HCT116 (cell line): ENCODE results near the gene GTF2H1. TPM values are rescaled to one million over a fixed set of nuclear protein-coding genes. Genes with fewer than 3 reads are reported as not detected.

Experiments
- ATAC-seq: fragments of 200-7000 bp; cut with Tn5 transposase; 2 replicates; pipeline ENCODE4 v1.9.1; 2020; ENCODE audit warnings: mild to moderate bottlenecking, moderate library complexity
- BruUV-seq: library from RNA; stranded (reverse); fragments of 400-500 nt; replicated peaks from 2 replicates; lab custom pipeline; 2021; lab: Mats Ljungman, UMichigan
- CTCF ChIA-PET: fragments of 300-600 bp; sonication (Branson Sonifier 250); formaldehyde crosslinking; loops from one replicate; lab custom pipeline; 2021; ENCODE audit warnings: antibody characterized with exemption; lab: Charles Lee
- POLR2A ChIA-PET: fragments of 300-600, 350-600 bp; sonication (Branson Sonifier 250); formaldehyde crosslinking; loops from one replicate; lab custom pipeline; 2021; ENCODE audit warnings: antibody characterized with exemption; lab: Charles Lee
- RAD21 ChIA-PET, 2 experiments: fragments of 300-600 bp; sonication (Branson Sonifier 250); formaldehyde crosslinking; loops; one replicate each; lab custom pipeline; 2023; ENCODE audit warnings: low total read pairs in 2 of 2; ENCODE audit not compliant: uncharacterized antibody in 2 of 2, unreplicated experiment in 2 of 2, low non-redundant PET in 1 of 2; lab: Charles Lee
- DNase-seq: peaks from one replicate; pipeline ENCODE4 v3.0.0-alpha.2; 2010; ENCODE audit warnings: low read depth, low spot score
- H2AFZ ChIP-seq: fragments of 200-600 bp; shearing (Covaris generic), sonication (generic); 2 replicates; pipeline ENCODE4 v1.6.1; 2017; ENCODE audit warnings: low read depth, mixed run types, mixed read lengths, antibody characterized with exemption, low read length; ENCODE audit not compliant: poor library complexity, severe bottlenecking
- H3K27ac ChIP-seq: 2 replicates; pipeline ENCODE4 v1.5.1; 2012; ENCODE audit warnings: low read depth, low read length
- H3K27me3 ChIP-seq: fragments of 200-600 bp; sonication (generic); 2 replicates; pipeline ENCODE4 v1.6.1; 2016; ENCODE audit warnings: mixed run types, low read length, mixed read lengths; ENCODE audit not compliant: insufficient read depth
- H3K36me3 ChIP-seq, 2 experiments: fragments of 200-500 bp in 1 of 2; fragments of 200-600 bp in 1 of 2; sonication (Bioruptor generic) in 1 of 2; sonication (generic) in 1 of 2; 2 replicates each; pipeline versions ENCODE4 v1.5.1 to v1.6.1; 2014 to 2016; ENCODE audit warnings: low read length in 2 of 2, inconsistent platforms in 1 of 2, mixed read lengths in 1 of 2, mixed run types in 1 of 2; ENCODE audit not compliant: insufficient read depth in 2 of 2, control insufficient read depth in 1 of 2
- H3K4me1 ChIP-seq, 2 experiments: fragments of 200-600 bp in 1 of 2; sonication (generic) in 1 of 2; 2 replicates each; pipeline versions ENCODE4 v1.5.1 to v1.6.1; 2012 to 2017; ENCODE audit warnings: low read length in 2 of 2, inconsistent platforms in 1 of 2, mild to moderate bottlenecking in 1 of 2, mixed read lengths in 1 of 2, mixed run types in 1 of 2, moderate library complexity in 1 of 2; ENCODE audit not compliant: insufficient read depth in 2 of 2, control insufficient read depth in 1 of 2
- H3K4me2 ChIP-seq: fragments of 200-600 bp; sonication (generic); 2 replicates; pipeline ENCODE4 v1.6.1; 2017; ENCODE audit warnings: mixed run types, low read length, mixed read lengths
- H3K4me3 ChIP-seq, 2 experiments: fragments of 200-600 bp in 1 of 2; sonication (generic) in 1 of 2; replicated peaks in 1 of 2; 2 replicates each; pipeline ENCODE4 v1.5.1; 2011 to 2016; ENCODE audit warnings: low read length in 2 of 2, control low read depth in 1 of 2, low read depth in 1 of 2, mild to moderate bottlenecking in 1 of 2, mixed read lengths in 1 of 2, mixed run types in 1 of 2
- H3K79me2 ChIP-seq: fragments of 200-600 bp; sonication (generic); 2 replicates; pipeline ENCODE4 v1.6.1; 2017; ENCODE audit warnings: mild to moderate bottlenecking, mixed run types, low read length, moderate library complexity, mixed read lengths; ENCODE audit not compliant: insufficient read depth
- H3K9ac ChIP-seq: fragments of 200-600 bp; sonication (generic); 2 replicates; pipeline ENCODE4 v1.6.1; 2016; ENCODE audit warnings: low read length, mixed read lengths
- H3K9me2 ChIP-seq: fragments of 200-600 bp; sonication (generic), shearing (Covaris generic); 2 replicates; pipeline ENCODE4 v1.6.1; 2017; ENCODE audit warnings: mixed run types, mild to moderate bottlenecking, moderate library complexity; ENCODE audit not compliant: insufficient read depth
- H3K9me3 ChIP-seq, 2 experiments: fragments of 200-500 bp in 1 of 2; fragments of 200-600 bp in 1 of 2; sonication (Bioruptor generic) in 1 of 2; sonication (generic) in 1 of 2; 2 replicates each; pipeline ENCODE4 v1.6.1; 2014 to 2017; ENCODE audit warnings: low read length in 2 of 2, mixed read lengths in 2 of 2, inconsistent platforms in 1 of 2, low read depth in 1 of 2, mild to moderate bottlenecking in 1 of 2, mixed run types in 1 of 2, moderate library complexity in 1 of 2; ENCODE audit not compliant: control insufficient read depth in 1 of 2, insufficient read depth in 1 of 2
- H4K20me1 ChIP-seq: fragments of 200-600 bp; sonication (generic), shearing (Covaris generic); 2 replicates; pipeline ENCODE4 v1.6.1; 2017; ENCODE audit warnings: mixed run types, mild to moderate bottlenecking, moderate library complexity; ENCODE audit not compliant: insufficient read depth
- CBX3 ChIP-seq: IDR thresholded peaks from 2 replicates; pipeline ENCODE4 v1.6.1; 2012; ENCODE audit warnings: low read depth
- CTCF ChIP-seq, 3 experiments: fragments of 200-600 bp in 1 of 3; sonication (generic) in 1 of 3; IDR thresholded peaks in 2 of 3; conservative IDR thresholded peaks in 1 of 3; 2 replicates each; pipeline ENCODE4 v1.5.1; 2012 to 2017; ENCODE audit warnings: low read depth in 2 of 3, low read length in 2 of 3, antibody characterized with exemption in 1 of 3, borderline replicate concordance in 1 of 3, control low read depth in 1 of 3, mild to moderate bottlenecking in 1 of 3, mixed read lengths in 1 of 3, mixed run types in 1 of 3, moderate library complexity in 1 of 3; ENCODE audit not compliant: insufficient read depth in 1 of 3
- EGR1 ChIP-seq: IDR thresholded peaks from 2 replicates; pipeline ENCODE4 v1.6.1; 2012; ENCODE audit warnings: low read depth
- ELF1 ChIP-seq: IDR thresholded peaks from 2 replicates; pipeline ENCODE4 v1.6.1; 2012; ENCODE audit warnings: low read depth, borderline replicate concordance
- EZH2phosphoT487 ChIP-seq: fragments of 200-600 bp; IDR thresholded peaks from 2 replicates; pipeline ENCODE4 v1.6.1; 2018; ENCODE audit warnings: antibody characterized with exemption, borderline replicate concordance
- MAX ChIP-seq: IDR thresholded peaks from 2 replicates; pipeline ENCODE4 v1.6.1; 2012
- POLR2A ChIP-seq: IDR thresholded peaks from 2 replicates; pipeline ENCODE4 v1.7.0; 2011; ENCODE audit warnings: borderline replicate concordance; ENCODE audit not compliant: insufficient read depth, insufficient read length; ENCODE audit errors: extremely low read depth
- POLR2AphosphoS5 ChIP-seq: IDR thresholded peaks from 2 replicates; pipeline ENCODE4 v1.6.1; 2011; ENCODE audit warnings: mild to moderate bottlenecking, low read depth, low read length, moderate library complexity
- RAD21 ChIP-seq: IDR thresholded peaks from 2 replicates; pipeline ENCODE4 v1.6.1; 2012; ENCODE audit warnings: low read depth, mild to moderate bottlenecking
- SIN3A ChIP-seq: IDR thresholded peaks from 2 replicates; pipeline ENCODE4 v1.6.1; 2012; ENCODE audit warnings: low read depth
- SRF ChIP-seq: IDR thresholded peaks from 2 replicates; pipeline ENCODE4 v1.6.1; 2012; ENCODE audit warnings: low read depth
- TCF7L2 ChIP-seq: IDR thresholded peaks from 2 replicates; pipeline ENCODE4 v1.7.0; 2011; ENCODE audit warnings: borderline replicate concordance, inconsistent platforms; ENCODE audit not compliant: insufficient read depth, insufficient read length; ENCODE audit errors: extremely low read depth
- YY1 ChIP-seq: IDR thresholded peaks from 2 replicates; pipeline ENCODE4 v1.6.1; 2011; ENCODE audit warnings: low read length, low read depth, moderate library complexity, mild to moderate bottlenecking; ENCODE audit not compliant: insufficient replicate concordance; ENCODE audit errors: extremely low read depth
- ZBTB33 ChIP-seq: IDR thresholded peaks from 2 replicates; pipeline ENCODE4 v1.6.1; 2011; ENCODE audit warnings: mild to moderate bottlenecking, low read length, moderate library complexity; ENCODE audit not compliant: insufficient replicate concordance; ENCODE audit errors: extremely low read depth
- ZFX ChIP-seq: fragments of 450-650 bp; IDR thresholded peaks from 2 replicates; pipeline ENCODE4 v1.6.1; 2017
- ZNF274 ChIP-seq: fragments of 200-500 bp; sonication (Bioruptor generic); IDR thresholded peaks from 2 replicates; pipeline ENCODE4 v1.6.1; 2014; ENCODE audit warnings: mild to moderate bottlenecking, low read depth, low read length, inconsistent platforms
- intact Hi-C: fragments of 100-400 bp; cut with micrococcal nuclease; formaldehyde crosslinking; loops from 2 replicates; pipeline ENCODE4 v1.10.0; 2022
- total RNA-seq: library from RNA; stranded (reverse); gene quantifications from one replicate; pipeline ENCODE4 v1.2.1, GENCODE V29; 2021; ENCODE audit not compliant: unreplicated experiment

The GTF2H1 gene
- total RNA-seq, 1 experiment from 2014 or later, result 37.3 TPM

GRCh38 chr11:18307461-18308139 is 14.8 kb upstream of the GTF2H1 start:
- CTCF ChIA-PET, result no interaction called here
- no peak for TF ChIP-seq ZBTB33
- no peak for TF ChIP-seq SRF
- TF ChIP-seq EZH2phosphoT487, result no peak
- no peak for TF ChIP-seq TCF7L2
- no peak for TF ChIP-seq YY1
- no peak for TF ChIP-seq ELF1
- TF ChIP-seq RAD21, result no peak
- no peak for TF ChIP-seq SIN3A
- no peak for TF ChIP-seq EGR1
- TF ChIP-seq POLR2AphosphoS5, result no peak
- no peak for TF ChIP-seq POLR2A
- no peak for TF ChIP-seq ZFX
- no peak for TF ChIP-seq CTCF (IDR thresholded peaks at IDR 0.05 in 2 of 3, conservative IDR thresholded peaks at IDR 0.05 in 1 of 3; ENCODE audit: borderline replicate concordance in 1 of 3, insufficient read depth in 1 of 3, low read depth in 2 of 3, low read length in 2 of 3)
- no peak for TF ChIP-seq ZNF274
- no peak for TF ChIP-seq MAX
- no peak for TF ChIP-seq CBX3
- no peak for DNase-seq

More at GRCh38 chr11:18307461-18308139, 14.8 kb upstream of the GTF2H1 start:
- no peaks in the 10 kb centered on the region for H4K20me1 ChIP-seq
- H3K4me3 ChIP-seq, result no peak overlapping the region
- no TSS peak for BruUV-seq
- intact Hi-C loops, result loop anchor here (10.0 kb wide), 1 partner anchor 193 kb away; no protein-coding TSS in a partner anchor
- ChIA-PET POLR2A (no interaction called here), RAD21 (no interaction called here)
- H3K9me3 ChIP-seq, result no peaks in the 10 kb centered on the region
- ATAC-seq, result no peak
- no peak overlapping the region for H2AFZ ChIP-seq
- H3K4me1 ChIP-seq, result no peaks in the 10 kb centered on the region
- no peak overlapping the region for H3K27ac ChIP-seq
- no peaks in the 10 kb centered on the region for H3K27me3 ChIP-seq
- H3K36me3 ChIP-seq, result peaks cover 35 to 51% of the 10 kb centered on the region in 2 experiments
- no peak overlapping the region for H3K9ac ChIP-seq
- H3K4me2 ChIP-seq, result no peak overlapping the region
- no peaks in the 10 kb centered on the region for H3K9me2 ChIP-seq
- H3K79me2 ChIP-seq, result peaks cover 9% of the 10 kb centered on the region
